ENCODE measurements around the gene SERPINB11.

GRCh38 chr18:63762518-63762917 lies 59.8 kb downstream of the SERPINB11 start:
- TF ChIP-seq EZH2 (IDR thresholded peaks at IDR 0.05; ENCODE audit: insufficient read depth, poor library complexity, severe bottlenecking) (no peak), EZH2phosphoT487 (IDR thresholded peaks at IDR 0.05; ENCODE audit: insufficient read depth, low read depth) (peak; percentile 95)

Data from GM23248 (cell line).